Amniotic epithelial cell (primary cell): ENCODE data around the gene TLE2.
A peak's percentile ranks its signal among the peaks of the same experiment; 100 is the strongest.

ENCODE experiments used
- DNase-seq: peaks from one replicate; pipeline ENCODE4 v3.0.0-alpha.2; 2010; ENCODE audit warnings: low read depth

Gene TLE2

DNA sequence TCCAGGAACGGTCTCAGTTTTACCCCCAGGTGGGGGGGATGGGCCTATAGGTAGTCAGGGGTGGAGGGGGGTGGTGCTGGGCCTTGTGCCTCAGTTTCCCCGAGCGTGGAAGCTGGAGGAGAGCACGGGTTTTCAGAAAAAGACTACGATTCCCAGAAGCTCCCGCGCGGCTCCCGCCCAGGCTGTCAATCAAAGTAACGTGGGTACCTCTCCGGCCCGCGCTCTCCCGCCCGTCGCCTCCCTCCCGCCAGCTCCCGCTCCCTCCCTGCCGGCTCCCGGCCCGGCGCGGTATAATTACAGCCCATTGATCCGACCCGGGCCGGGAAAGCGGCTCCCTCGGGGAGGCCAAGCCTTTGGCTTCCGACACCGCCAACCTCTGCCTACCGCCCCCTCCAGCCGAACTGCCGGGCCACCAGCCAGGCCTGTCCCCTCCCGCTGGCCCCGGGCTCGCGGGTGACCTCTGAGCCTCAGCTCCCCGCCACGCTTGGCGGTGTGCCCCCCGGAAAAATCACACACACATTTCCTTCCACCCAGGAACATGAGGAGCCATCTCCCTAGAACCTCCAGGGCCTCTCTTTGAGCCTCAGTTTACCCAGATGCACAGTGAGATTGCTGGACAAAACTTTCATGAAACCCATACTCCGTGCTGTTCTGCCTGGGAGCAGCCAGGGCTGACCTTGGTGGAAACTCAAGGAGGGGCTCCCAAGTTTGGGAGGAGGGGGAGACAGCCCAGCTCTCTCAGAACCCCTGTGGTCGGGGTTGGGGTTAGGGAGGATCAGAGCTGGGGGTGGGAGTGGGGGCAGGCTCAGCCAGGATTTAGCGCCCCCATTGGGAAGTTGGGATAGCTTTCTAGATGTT is 7.3 kb upstream of the TLE2 start:
- peak; percentile 92 for DNase-seq

DNA sequence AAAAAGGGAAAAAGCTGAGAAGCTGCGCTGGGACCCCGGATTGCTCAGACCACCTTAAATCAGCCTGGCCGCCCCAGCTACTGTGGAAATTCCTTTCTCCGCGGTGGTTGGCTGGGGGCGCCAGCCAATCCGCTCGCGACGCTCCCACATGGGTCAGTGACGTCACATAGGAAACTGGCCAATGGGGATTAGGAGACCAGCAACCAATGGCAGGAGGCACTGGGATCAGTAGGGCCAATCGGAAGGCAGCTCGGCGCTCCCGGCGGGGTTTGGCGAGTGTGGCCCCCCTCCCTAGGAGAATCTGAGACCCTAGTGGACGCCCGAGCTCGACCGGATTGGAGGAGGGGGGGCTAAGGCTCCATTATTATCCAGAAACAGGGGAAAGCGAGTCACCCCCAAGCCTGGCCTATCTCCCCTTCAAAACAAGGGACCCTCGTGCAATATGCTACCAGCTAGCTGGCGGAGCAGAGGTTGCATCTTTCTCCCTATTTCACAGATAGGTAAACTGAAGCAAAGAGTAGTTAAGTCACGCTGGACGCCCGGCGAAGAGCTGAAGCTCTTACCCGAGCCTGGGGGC is 6.5 kb upstream of the TLE2 start:
- peak; percentile 99 for DNase-seq

DNA sequence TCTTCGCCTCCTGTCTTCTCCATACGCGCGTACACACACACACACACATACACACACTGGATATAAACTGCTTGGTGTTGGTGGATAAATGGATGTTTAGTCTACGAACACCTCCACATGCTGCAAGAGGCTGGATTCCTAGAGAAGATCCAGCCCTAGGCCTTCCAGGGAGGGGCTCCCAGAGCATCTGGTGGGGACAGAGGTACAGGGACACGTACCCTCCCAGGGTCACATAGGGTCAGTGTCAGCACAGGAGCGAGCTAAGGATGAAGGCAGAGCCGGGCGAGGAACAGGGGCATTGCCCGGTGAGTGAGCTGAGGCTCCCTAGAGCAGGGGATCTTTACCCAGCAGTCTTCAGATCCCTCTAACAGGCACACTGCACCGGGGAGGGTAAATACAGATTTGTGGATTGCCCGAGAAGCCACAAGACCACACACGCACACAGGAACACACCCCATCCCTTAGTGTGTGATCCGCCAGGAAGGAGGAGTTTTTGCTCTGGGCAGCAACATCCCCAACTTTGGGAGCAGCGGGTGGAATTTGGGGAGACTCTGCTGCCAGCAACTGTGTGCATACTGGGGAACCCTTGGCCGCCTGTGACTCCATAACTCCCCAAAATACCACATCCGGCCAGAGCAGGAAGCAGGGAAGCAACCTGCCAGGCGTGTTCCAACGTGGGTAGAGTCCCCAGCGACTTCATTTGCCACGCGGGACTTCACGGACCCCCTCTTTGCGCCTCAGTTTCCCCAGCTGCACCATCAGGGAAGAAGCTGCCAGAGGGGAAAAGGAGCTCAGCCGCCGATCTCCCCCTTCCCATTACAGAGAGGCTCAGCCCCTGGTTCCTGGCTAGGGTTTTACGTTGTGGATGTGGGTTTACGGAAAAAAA is 5.8 kb upstream of the TLE2 start:
- DNase-seq, result peak; percentile 70

DNA sequence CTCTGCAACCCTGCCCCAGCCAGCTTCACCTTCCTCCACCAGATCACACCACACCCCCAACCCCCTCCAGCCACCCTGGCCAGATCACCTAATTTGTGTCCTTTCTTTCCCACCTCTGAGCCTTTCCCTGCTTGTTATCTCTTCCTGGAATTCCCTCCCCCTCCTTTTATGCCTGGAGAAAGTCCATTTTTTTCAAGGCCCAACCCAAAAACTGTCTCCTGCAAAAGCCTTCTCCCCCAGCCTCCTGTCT is 5.3 kb upstream of the TLE2 start:
- no peak for DNase-seq

DNA sequence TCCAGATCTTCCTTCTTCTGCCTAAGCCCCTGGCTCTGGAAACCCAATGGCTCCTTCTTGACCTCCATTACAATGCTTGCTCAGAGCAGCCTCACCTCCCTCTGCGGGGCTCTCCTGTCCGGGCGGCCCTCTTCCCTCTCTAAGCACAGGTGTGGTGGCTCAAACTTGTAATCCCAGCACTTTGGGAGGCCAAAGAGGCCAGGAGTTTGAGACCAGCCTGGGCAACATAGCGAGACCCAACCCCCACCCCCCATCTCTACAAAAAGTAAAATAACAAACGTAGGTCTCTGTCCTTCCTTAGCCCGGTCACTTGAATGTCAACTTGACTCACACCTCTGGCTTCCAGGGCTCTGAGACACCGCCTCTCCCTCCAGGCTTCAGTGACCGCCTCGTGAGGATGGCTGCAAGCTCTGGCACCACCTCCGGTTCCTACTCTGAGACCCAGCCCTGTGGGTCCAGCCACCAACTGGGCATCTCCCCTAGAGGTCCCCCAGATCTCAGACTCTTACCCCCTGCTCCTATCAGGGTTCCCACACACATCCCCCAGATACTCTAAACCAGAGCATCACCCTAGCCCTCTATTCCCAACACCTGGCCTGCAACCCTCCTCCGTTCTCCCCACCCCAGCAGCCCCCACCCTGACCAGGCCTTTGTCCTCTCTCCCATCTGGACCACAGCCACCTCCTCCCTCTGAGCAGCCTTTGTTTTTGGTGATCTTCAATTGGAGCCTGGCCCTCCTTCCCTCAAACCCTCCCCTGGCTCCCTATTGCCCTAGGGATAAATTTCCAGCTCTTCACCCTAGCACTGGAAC is 4.7 kb upstream of the TLE2 start:
- DNase-seq, result no peak

DNA sequence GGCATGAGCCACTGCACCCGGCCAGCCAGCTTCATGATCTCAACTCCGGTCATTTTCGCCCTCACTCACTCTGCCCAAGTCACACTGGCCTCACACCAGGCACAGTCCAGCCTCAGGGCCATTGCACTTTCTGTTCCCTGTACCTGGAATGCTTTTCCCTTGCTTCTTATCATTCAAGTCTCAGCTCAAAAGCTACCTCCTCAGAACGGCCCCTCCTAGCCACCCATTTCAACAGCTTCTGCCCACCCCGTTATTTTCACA is 2.5 kb upstream of the TLE2 start:
- no peak for DNase-seq

DNA sequence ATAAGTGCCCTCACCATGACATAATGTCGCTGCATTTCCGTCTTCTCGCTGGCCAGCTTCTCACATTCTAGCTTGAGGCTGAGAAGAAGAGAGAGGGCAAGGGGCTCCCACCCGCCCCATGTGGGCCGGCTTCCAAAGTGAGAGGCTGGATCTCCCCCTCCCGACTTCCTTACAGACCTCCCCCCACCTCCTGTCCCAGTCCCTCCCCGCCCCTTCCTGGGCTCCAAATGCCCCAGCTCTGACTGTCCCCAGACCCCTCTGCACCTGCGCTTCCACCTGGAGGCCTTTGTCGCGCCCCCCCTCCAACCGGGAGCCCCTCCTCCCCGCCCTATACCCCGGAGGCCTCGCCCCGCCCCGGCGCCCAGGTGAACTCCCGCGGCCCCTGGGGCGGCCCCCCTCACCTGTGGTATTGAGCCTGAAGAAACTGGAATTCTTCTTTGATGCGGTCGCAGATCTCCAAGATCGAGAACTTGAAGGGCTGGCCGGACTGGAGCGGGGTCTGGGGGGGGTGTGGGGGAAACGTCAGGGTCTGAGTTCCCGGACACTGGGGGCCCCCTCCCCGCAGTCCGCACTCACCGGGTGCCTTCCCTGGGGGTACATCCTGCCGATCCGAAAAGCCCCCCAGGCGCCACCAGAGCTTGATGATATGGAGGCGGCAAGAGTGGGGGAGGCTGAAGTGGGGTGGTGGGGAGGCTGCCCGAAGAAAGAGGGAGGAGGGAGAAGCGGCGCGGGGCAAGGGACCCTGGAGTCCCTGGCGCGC is 595 bp downstream of the TLE2 start:
- no peak for DNase-seq

DNA sequence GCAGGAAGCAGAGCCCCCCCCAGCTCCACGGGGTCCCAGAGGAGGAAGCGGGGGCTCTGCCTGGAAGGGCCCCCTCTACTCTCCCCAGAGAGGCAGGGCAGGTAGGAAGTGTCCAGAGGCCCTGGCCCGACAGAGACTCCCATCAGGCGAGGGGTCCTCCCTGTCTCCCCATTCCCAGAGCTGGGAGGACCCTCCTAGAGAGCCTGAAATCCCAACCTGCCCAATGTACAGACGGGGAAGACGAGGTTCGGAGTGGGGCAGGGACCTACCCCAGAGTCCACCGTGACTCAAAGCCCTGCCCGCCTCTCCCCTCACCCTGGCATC is 1.1 kb downstream of the TLE2 start:
- DNase-seq, result no peak

DNA sequence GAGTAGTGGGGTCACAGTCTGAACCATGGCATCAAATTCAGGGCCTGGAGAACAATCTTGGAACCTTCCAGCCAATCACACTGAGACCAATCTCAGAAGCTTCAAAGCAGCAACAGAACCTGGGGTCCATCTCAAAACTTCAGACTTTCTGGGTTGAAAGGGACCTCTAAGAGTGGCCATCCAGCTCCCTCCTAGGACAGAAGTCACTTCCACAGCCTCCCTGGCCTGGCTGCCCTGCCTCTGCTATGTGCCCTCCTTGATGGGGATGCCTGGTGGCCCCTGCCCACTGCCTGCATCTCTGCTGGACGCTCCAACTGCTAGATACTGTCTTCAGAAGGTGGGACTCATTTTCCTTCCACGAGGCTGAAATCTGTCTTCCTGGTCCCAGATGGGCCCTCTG is 1.8 kb downstream of the TLE2 start:
- no peak for DNase-seq

DNA sequence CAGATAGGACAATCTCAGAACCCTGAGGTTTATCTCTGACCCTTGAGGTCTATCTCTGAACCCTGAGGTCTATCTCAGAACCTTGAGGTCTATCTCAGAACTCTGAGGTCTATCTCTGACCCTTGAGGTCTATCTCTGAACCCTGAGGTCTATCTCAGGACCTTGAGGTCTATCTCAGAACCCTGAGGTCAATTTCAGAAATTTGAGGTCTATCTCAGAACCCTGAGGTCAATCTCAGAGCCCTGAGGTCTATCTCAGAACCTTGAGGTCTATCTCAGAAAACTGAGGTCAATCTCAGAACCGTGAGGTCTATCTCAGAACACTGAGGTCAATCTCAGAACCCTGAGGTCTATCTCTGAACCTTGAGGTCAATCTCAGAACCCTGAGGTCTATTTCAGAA is 2.3 kb downstream of the TLE2 start:
- no peak for DNase-seq

DNA sequence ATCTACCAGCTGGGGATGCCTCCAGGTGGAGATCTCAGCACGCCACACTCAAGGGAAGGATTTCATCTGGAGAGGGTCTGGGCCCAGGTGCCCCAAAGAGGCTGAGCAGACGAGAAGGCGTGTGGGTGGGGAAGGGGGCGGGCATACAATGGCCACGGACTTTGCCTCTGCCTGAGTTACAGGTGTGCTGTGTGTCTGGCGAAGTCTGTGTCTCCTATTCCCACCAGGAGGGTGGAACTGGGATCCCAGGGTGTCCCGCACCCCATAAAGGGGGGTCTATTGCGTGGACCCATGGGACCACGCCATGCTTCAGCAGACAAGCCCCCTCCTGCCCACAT is 3.6 kb downstream of the TLE2 start:
- DNase-seq, result no peak

DNA sequence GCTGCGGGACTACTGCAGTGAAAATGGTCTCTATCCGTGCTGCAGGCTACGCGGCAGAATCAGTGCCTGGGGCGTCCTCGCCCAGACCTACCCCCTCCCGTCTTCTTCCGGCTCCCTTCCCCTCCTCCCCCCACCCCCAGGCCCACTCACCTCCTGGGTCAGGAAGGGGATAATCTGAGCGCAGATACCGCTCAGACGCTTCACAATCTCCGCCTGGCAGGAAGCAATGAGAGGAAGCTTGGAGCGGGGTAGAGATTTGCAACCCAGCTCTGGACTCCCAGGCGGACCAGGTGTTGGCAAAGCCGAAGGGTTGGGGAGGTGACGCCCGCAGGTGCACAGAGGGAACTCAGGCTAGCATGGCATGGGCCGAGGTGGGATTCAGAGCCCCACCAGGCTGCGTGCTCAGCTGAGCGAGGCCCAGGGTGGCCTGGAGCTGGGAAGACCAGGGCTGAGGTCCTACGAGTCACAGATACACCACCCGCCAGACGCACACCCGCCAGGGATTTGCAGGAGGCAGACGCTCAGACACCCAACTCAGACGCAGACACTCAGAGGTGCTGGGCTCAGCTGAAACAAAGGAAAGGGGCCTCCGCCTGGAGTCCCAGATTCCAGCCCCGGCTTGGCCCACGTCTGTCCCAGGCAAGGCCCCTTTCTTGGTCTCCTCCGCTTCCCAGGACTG is 4.1 kb downstream of the TLE2 start:
- DNase-seq, result no peak

DNA sequence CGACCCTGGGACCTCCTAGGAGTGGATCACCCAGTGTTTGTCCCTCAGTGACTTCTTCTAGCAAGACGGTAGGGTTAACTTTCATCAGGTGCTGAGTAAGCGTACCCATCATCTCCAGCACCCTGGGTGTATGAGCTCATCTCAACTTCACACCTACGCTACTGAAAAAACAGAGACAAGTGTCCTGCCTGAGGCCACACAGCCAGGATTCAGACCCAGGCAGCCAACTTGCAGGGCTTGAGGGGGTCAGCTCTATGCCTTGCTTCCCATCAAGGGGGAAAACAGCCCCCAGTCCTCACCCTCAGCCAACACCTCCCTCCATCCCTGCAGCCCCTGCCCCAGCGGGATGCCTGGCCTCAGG is 4.6 kb downstream of the TLE2 start:
- no peak for DNase-seq

DNA sequence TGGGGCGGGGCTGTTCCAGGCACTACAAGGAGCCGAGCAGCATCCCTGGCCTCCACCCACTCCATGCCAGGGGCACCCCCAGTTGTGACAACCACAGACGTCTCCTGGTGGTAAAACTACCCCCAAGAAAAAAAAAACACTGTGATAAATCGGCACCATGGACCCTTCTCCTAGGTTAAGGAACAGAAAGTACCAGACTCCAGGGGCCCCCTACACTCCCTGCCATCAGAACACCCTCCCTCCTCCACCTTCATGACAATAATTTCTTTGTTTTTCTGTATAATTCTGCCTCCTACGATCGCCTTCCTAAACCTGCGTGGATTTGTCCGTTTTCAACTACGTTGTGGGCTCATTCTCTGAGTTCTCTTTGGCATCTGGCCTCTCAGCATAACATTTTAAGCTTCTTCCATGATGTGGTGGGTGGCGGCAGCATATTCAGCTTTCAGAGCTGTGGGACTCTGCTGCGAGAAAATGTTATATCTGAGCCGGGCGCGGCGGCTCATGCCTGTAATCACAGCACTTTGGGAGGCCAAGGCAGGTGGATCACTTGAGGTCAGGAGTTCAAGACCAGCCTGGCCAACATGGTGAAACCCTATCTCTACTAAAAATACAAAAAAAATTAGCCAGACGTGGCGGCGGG is 8.6 kb downstream of the TLE2 start:
- DNase-seq, result no peak

DNA sequence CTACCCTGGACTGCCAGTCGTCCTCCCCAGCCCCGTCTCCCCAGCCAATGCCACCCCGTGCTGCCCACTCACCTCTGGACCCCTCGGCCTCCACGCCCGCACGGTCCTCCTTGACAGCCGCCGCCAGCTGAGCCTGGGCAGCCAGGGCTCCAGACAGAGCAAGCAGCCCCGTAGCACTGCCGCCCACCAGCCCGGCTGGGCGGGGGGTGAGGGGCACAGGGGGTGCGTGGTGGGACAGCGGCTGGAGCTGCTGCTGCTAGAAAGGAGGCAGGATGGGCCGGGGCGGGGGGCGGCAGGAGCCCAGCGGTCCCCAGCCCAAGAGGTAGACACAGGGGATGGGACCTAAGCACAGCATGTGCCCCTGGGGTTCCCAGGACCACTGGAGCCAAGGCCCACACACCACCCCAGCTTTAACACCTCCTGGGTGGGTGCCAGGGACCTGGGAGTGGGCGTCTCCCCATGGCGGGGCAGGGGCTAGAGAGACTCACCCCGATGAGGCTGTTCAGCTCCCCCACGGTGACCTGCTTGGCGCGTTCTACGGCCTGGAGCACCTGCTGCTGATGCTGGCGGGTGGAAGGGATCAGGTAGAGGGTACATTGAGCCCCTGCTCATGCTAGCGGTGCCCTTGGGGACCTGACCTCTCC is 9.7 kb downstream of the TLE2 start:
- DNase-seq, result no peak

DNA sequence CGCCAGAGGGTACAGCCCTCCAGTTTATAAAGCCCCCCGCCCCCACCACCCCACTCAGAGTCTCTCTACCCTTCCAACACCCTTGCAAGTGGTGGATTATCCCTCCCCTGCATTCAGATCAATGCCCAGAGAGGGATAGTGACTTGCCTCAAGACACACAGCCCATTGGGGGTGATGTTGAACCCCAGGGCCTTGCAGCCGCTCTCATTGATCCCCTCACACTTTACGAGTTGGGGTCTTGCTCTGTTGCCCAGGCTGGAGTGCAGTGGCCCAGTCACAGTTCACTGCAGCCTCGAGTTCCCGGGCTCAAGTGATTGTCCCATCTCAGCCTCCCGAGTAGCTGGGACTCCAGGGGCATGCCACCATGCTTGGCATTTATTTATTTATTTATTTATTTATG is 11.2 kb downstream of the TLE2 start:
- DNase-seq, result no peak

DNA sequence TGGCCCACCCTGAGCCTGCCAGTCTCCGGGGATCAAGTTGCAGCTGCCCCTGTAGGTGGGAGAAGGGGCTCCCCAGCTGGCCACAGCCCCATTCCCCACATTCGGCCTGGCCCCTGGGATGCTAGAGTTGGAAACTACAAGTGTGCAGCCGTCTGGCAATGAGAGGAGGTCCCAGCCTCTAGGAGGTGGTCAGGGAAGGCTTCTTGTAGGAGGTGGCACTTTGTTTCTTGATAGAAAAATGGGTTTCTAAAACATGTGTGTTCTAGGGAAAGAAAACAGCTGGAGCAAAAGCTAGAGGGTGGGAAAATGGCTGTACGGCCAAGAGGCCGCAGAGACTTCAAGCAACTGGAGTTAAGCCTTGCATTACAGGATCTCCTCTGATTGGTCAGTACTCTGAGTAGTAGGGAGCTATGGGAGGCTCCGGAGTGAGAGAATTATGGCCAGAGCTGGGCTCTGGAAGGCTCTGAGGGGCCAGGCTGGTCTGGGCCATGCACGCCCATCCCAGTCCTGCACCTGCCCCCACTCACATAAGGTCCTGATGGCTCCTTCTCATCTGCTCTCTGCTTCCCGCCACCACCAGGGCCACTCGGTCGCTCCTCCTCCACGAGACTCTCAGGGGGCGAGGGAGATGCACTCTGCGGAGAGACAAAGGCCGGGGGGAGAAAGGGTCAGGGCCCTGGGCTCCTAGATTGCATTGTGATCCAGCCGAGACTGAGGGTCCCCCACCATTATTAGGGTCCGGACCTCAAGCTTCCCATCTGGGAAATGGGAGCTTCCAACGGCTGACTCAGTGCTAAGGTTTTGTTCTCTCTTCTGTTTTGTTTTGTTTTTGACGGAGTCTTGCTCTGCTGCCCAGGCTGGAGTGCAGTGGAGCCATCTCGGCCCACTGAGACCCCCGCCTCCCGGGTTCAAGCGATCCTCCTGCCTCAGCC is 13.7 kb downstream of the TLE2 start:
- DNase-seq, result no peak

DNA sequence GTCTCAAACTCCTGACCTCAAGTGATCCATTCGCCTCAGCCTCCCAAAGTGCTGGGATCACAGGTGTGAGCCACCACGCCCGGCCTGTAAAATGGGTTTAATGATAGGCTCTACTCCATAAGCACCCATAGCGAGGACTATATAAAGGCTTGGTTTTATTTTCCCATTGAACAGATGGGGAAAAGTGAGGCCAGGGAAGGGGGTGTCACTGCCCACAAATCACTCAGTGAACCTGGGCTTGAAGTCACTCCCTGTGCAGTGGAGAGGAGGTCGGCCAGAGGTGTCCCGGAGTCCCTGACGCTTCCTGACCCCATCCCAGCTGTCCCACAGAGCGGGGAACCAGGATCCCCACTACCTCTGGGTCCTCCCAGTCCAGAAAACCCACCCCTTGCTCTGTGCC is 14.9 kb downstream of the TLE2 start:
- no peak for DNase-seq

DNA sequence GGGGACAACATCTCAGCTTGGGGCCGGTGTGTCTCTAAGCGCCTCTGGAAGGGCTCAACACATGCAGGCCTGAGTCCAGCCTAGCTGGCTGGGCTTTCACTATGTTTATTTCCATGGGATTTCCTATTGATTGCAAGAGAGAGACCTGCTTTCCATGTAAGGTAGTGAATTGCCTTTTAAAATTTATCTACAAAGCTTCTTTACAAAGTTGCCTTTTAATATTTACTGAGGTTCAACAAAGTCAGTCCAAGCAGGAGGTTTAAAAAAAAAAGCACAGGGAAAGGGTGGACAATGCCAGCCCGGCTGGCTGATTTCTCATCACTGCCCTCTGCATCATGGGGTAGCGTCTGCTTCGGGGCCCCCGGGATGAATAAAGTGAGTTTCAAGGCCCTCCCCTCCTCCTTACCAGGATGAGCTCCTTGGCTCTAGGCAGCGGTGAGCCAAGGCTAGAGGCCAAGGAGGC is 15.8 kb downstream of the TLE2 start:
- no peak for DNase-seq
